GM20000 (cell line): Measurements from ENCODE around the gene AKT3.

ENCODE experiments used
- DNase-seq: peaks from one replicate; pipeline ENCODE4 v3.0.0; 2012; ENCODE audit warnings: low spot score
- CTCF ChIP-seq: IDR thresholded peaks from 2 replicates; pipeline ENCODE4 v1.5.1; 2012; ENCODE audit warnings: mild to moderate bottlenecking, control low read depth; ENCODE audit errors: extremely low read depth, missing control alignments

AKT3 gene

GRCh38 chr1:243561588-243562319 is 288.3 kb downstream of the AKT3 start:
- no peak for TF ChIP-seq CTCF
- DNase-seq: no peak

GRCh38 chr1:243559575-243560162 is 290.4 kb downstream of the AKT3 start:
- no peak for TF ChIP-seq CTCF
- DNase-seq: no peak

GRCh38 chr1:243558576-243558975 is 291.5 kb downstream of the AKT3 start:
- TF ChIP-seq CTCF: no peak
- DNase-seq: no peak

GRCh38 chr1:243557866-243558265 is 292.2 kb downstream of the AKT3 start:
- no peak for DNase-seq
- TF ChIP-seq CTCF: no peak

DNA sequence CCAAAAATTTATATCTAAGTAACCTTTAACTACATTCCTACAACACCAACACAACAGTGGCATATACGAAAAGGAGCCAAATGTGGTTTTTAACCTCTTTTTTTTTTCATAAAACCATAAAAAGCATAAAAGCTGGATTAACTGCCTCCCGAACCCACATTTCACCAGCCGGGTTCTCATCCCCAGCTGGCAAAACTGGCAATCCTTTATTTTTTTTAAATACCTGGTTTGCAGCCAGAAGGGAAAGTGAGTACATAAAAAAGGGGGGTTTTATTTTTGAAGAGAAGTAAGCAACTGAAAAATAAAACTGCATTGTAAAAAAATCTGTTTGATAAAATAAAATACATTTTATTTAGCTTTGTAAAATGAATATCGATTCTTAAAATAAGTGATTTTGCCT is 295.4 kb downstream of the AKT3 start:
- DNase-seq: no peak
- TF ChIP-seq CTCF: no peak

DNA sequence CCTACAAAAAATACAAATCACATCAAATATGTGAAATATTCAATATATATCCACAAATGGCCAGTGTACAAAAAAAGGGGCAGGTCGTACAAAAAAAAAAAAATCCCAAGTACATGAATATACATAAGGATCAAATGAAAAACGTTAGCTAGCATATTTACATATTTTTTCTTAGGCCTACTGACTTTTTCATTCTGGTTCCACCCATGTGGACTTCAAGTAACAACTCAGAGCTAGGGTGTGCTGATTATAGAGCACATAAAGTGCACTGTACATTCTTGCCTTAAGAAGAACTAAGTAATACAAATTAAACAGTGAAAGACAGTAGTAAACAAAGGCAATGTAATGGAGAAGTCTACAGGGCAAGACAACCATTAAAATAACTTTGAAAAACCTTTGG is 297.0 kb downstream of the AKT3 start:
- TF ChIP-seq CTCF: no peak
- no peak for DNase-seq

DNA sequence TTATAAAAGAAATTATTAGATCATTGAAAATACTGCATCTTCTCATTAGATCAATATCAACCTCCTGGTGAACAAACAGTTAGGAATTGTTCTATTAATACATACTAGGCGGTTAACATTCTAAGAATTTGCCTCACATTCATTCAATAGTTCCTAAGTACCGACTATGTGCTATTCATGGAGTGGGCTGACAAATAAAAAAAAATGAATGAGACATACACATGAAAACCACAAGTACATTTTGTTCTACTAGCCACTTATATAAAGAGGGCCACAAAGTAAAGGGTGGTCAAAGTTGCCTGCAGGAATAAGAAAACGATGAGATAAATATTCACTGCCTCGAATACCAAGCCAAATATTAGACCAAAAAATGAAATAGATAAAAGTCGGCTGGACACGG is 299.8 kb downstream of the AKT3 start:
- DNase-seq: no peak
- no peak for TF ChIP-seq CTCF
